Pancreas (tissue), 10 donors: ENCODE measurements around the gene CYP11A1. TPM values are rescaled to one million over a fixed set of nuclear protein-coding genes. Genes with fewer than 3 reads are reported as not detected.

Experiments
- ATAC-seq, 4 donors: fragments of 200-7000 bp; cut with Tn5 transposase; one replicate each; pipeline versions ENCODE4 v1.8.0 to v1.9.1; 2020; ENCODE audit warnings: mild to moderate bottlenecking in 4 of 4, moderate library complexity in 4 of 4
- DNase-seq, 6 donors: peaks; one replicate each; pipeline ENCODE4 v3.0.0-alpha.2; 2020
- FAIRE-seq: peaks from 2 replicates; lab custom pipeline; 2012; peaks lifted over from hg19 to GRCh38; lab: Jason Lieb, UNC
- H3K27ac ChIP-seq, 4 donors: fragments of 200-600 bp; sonication (generic); 1 replicate in 3 of 4; 2 replicates in 1 of 4; pipeline versions ENCODE4 v1.5.0 to v1.8.0; 2020
- H3K27me3 ChIP-seq, 4 donors: fragments of 200-600 bp; one replicate each; pipeline ENCODE4 v1.8.0; 2021
- H3K36me3 ChIP-seq, 3 donors: fragments of 200-600 bp; sonication (generic) in 1 of 3; one replicate each; pipeline versions ENCODE4 v1.5.0 to v1.8.0; 2020 to 2021
- H3K4me1 ChIP-seq, 3 donors: fragments of 200-600 bp; one replicate each; pipeline ENCODE4 v1.8.0; 2021
- H3K4me3 ChIP-seq, 4 donors: fragments of 200-600 bp; sonication (generic) in 2 of 4; one replicate each; pipeline versions ENCODE4 v1.5.0 to v1.8.0; 2020 to 2021
- H3K9me3 ChIP-seq, 4 donors: fragments of 200-600 bp; one replicate each; pipeline ENCODE4 v1.8.0; 2021
- CTCF ChIP-seq, 4 donors: fragments of 200-600 bp; sonication (generic) in 3 of 4; IDR thresholded peaks; one replicate each; pipeline versions ENCODE4 v1.5.0 to v1.8.0; 2021; ENCODE audit warnings: antibody characterized with exemption in 4 of 4
- WGBS, 2 donors: extraction: QIAGEN DNeasy Blood & Tissue Kit; methylation state at CpG; one replicate each; pipeline ENCODE4 v1.1.7; 2013; 5-methylcytosine and 5-hydroxymethylcytosine counted together
- intact Hi-C, 3 donors: fragments of 100-400 bp; cut with DNase I; formaldehyde crosslinking; loops; one replicate each; pipeline versions ENCODE4 v1.11.1 to v1.14.2; 2022
- polyA plus RNA-seq, 2 donors: library from polyadenylated mRNA; stranded (reverse); fragments of 200-250 nt; gene quantifications; one replicate each; pipeline ENCODE4 v1.2.3, GENCODE V29; 2013
- total RNA-seq, 6 donors: library from RNA; stranded (reverse); fragmentation: NEBNext Ultra II Directional in 4 of 6; extraction: Animal tissue kit (Norgen Biotek cat#: 25700) in 4 of 6; gene quantifications; one replicate each; pipeline versions ENCODE4 v1.2.1 to v1.2.4, GENCODE V29; 2021 to 2023
- donor health status: healthy with polysubstance abuse.
- donor health status: DM: no; HTN: no; CAD: no; lungs with moderate emphysema.
- donor health status: DM: no; HTN: no; CAD: no.
- donor health status: control.
- donor health status: control.
- donor health status: Bipolar disorder and iron deficiency.
- donor health status: DM: yes; HTN: yes; CAD: no.
- donor health status: DM: no; HTN: no; CAD: no.
- donor health status: DM: no; HTN: no; CAD: no.
- donor health status: DM: yes; HTN: yes; CAD: no.

Gene CYP11A1
- total and polyA plus RNA-seq, 8 donors, result 0.09 to 0.66 (median 0.28) TPM; not detected in 3

DNA sequence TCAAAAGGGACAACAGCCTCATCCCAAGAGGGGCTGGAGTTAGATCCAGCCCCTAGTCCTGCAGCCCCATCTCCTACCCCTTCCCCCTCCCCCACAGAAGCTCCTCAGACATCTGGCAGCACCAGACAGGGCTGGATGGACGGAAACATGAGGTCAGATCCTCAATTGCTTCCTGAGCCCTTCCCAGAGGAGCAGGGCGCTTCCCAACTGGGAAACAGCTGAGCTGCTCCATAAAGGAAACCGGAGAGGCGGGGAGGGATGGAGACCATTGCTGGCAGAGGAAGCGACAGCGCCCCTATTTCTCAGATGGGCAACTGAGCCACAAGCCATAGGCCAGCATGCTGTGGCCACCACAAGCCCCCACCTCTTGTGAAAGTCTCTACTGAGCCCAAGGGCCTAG is 18.3 kb upstream of the CYP11A1 start:
- intact Hi-C loops, result loop anchor here in 1 of 3 donors (10.0 kb wide), 2 partner anchors 239 to 369 kb away; no protein-coding TSS in a partner anchor

GRCh38 chr15:74384881-74385643 is 17.6 kb upstream of the CYP11A1 start:
- Histone ChIP-seq H3K36me3 (no peaks in the 10 kb centered on the region), H3K27me3 (no peaks in the 10 kb centered on the region), H3K9me3 (no peaks in the 10 kb centered on the region), H3K4me1 (no peaks in the 10 kb centered on the region), H3K27ac (no peak overlapping the region), H3K4me3 (no peak overlapping the region)
- FAIRE-seq, result no peak
- intact Hi-C loops, result loop anchor here in 2 of 3 donors (5.0 to 10.0 kb wide), 3 partner anchors 52 to 370 kb away; no protein-coding TSS in a partner anchor
- TF ChIP-seq CTCF (IDR thresholded peaks at IDR 0.05), result no peak
- ATAC-seq, result peak in 1 of 4 donors; percentile 26
- no peak for DNase-seq
- 62 to 72% methylated on average over 8 of the region's 8 CpGs for WGBS, 2 donors

More for the DNA sequence above, 18.3 kb upstream of the CYP11A1 start:
- DNase-seq, result no peak
- Histone ChIP-seq H3K27ac (no peak overlapping the region), H3K36me3 (no peaks in the 10 kb centered on the region), H3K27me3 (no peaks in the 10 kb centered on the region), H3K9me3 (no peaks in the 10 kb centered on the region), H3K4me3 (no peak overlapping the region), H3K4me1 (no peaks in the 10 kb centered on the region)
- WGBS, 2 donors, result 81 to 89% methylated on average over 6 of the region's 6 CpGs
- TF ChIP-seq CTCF (IDR thresholded peaks at IDR 0.05), result no peak
- FAIRE-seq, result no peak
- no peak for ATAC-seq

DNA sequence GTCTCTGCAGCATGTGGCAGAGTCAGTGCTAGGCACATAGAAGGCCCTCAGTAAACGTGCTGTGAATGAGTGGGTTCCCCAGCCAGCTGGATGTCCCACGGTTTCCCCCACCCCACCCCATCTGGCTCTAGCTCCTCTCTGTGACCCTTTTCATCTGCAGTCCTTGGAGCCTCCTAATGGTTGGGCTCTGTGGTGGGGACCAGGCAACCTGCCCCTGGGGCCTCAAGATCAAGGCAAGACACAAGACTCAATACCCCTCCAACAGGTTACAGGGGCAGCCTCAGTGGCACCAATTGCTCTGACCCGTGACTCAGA is 17.1 kb upstream of the CYP11A1 start:
- Histone ChIP-seq H3K4me3 (no peak overlapping the region), H3K27ac (no peak overlapping the region), H3K4me1 (no peaks in the 10 kb centered on the region), H3K27me3 (no peaks in the 10 kb centered on the region), H3K9me3 (no peaks in the 10 kb centered on the region), H3K36me3 (no peaks in the 10 kb centered on the region)
- ATAC-seq (no peak), DNase-seq (no peak), FAIRE-seq (no peak)
- intact Hi-C loops, result loop anchor here in 2 of 3 donors (5.0 to 10.0 kb wide), 3 partner anchors 53 to 370 kb away; no protein-coding TSS in a partner anchor
- no peak for TF ChIP-seq CTCF (IDR thresholded peaks at IDR 0.05)
- 50 to 55% methylated on average over 3 of the region's 3 CpGs for WGBS, 2 donors

DNA sequence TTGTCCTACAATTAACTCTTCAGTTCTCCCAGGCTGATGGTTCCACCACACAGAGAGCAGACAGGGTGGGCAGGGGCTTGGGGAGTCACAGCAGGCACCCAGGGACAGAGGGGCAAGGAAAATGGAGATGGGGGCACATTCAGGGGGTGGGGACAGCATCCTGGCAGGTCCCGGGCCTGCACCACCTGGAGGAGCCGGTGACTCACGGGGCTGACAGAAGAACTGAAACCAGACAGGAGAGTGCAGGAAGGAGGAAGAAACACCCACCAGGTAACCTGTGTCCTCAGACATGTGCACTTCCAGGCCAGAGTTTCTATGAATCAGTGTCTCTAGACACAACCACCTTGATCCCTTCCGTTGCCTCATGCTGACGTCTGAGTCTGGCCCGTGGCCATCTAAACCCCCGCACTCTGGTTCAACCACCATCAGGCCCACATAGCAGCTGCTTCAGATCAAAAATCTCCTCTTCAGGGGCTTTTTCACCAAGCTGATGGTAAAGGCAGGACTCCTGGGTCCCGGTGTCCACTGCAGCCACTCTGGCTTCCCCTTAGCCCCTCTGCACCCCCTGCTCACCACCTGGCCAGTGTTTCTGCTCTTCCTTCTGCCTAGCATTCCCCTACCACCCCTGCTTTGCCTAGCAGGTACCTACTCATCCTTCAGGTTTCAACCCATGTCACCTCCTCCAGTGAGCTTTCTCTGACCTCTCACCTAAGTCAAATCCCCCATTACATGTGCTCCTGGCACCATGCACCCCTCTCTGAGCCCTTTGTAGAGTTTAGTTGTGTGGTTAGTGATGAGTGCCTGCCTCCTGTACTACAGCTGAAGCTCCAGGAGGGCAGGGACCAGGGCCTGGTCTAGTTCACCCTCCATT is 16.5 kb upstream of the CYP11A1 start:
- H3K27ac ChIP-seq, result no peak overlapping the region
- no peaks in the 10 kb centered on the region for H3K27me3 ChIP-seq
- H3K4me3 ChIP-seq, result no peak overlapping the region
- ATAC-seq (peak in 1 of 4 donors; percentile 26), FAIRE-seq (no peak), DNase-seq (no peak)
- TF ChIP-seq CTCF (IDR thresholded peaks at IDR 0.05), result no peak
- no peaks in the 10 kb centered on the region for H3K4me1 ChIP-seq
- H3K36me3 ChIP-seq, result no peaks in the 10 kb centered on the region
- intact Hi-C loops, result loop anchor here in 2 of 3 donors (5.0 to 10.0 kb wide), 3 partner anchors 53 to 371 kb away; no protein-coding TSS in a partner anchor
- H3K9me3 ChIP-seq, result no peaks in the 10 kb centered on the region
- 67 to 79% methylated on average over 8 of the region's 8 CpGs for WGBS, 2 donors
